Activated CD4-positive, alpha-beta T cell treated with anti-CD3 and anti-CD28 coated beads, Interleukin-2, Interleukin-6, amounts not matched to agents 100 ng/mL and 50 ng/mL, durations not matched to agents 16 hours and 8 hours (primary cell): Measurements from ENCODE around the gene MCF2L2.

Experiments used
- DNase-seq: peaks from one replicate; pipeline ENCODE4 v3.0.0-alpha.2; 2020

Gene MCF2L2

DNA sequence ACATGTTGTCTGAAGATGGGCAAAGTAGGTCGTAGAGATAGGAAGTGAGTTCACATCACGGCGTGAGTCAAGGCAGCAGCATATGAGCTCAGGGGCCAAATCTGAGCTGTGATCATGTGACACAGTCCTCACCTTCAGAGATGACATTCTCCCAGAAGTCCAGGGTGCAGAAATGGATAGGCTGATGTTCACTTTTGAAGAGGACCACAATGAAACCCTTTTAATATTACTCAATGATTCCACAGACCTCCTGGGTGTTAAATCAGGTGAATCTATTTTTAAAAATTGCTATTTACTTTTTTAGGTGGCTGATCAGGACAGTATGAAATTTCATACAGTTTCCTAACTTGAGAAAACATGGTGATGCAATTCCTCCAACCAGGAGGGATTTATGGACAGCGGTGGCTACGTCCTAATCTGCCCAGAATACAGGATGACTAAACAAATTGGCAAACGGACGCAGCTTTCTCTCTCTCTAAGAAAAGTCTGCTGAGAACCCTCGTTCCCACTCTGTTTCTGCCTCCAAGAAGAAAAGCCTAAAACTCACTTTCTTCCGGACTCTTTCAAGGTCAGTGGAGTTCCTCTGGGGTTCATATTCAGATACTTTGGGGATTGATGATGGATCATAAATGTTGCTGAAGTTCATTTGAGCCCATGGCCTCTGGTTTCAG is 141.0 kb downstream of the MCF2L2 start:
- DNase-seq: no peak

DNA sequence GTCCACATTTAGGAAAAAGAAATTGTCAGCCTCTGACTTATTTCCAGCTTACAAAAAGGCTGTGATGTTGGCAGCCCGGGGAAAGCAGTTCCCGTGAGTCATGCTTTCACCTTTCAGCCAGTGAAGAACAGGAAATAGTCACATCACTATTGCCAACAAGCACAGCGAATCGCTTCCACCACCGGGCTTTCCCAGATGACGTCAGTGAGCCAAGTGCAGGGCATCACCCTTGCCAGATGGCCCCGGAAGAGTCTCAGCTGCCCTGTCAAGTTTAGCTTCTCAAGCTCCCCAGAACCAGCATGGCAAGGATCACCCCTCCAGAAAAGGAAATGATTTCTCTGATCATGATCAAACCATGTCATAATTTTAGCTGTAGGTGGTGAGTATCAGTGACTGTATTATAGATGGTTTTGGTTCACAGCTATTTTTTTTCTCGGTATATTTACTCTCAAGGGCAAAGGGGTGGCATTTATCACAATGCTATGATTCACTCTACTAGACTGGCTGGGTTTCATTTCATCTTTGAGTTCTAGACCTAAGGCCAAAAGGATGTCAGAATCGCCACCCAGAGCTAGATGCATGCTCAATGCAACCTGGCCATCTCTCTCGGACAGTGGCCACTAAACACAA is 142.5 kb downstream of the MCF2L2 start:
- DNase-seq: peak; percentile 97

GRCh38 chr3:183285318-183285717 is 143.1 kb downstream of the MCF2L2 start:
- no peak for DNase-seq

GRCh38 chr3:183284570-183284969 is 143.8 kb downstream of the MCF2L2 start:
- no peak for DNase-seq

GRCh38 chr3:183283886-183284285 is 144.5 kb downstream of the MCF2L2 start:
- no peak for DNase-seq

GRCh38 chr3:183281126-183281797 is 147.2 kb downstream of the MCF2L2 start:
- DNase-seq: no peak

DNA sequence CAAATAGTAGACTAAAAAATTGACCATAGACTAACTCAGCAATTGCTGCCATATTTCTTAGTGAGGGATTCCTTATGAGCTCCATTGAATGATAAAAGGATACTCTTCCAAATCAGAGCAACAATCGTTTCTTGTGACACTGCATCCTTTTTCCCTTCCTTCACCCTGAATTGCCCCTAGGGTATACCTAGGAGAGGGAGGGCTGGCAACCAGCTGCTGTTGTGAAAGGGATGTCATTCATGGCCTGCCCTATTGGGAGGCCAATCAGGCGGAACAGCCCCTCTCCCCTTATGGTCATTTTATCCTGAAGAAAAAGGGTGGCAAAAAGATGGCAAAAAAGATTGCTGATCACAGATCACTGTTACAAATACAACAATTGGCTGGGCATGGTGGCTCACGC is 149.0 kb downstream of the MCF2L2 start:
- no peak for DNase-seq

DNA sequence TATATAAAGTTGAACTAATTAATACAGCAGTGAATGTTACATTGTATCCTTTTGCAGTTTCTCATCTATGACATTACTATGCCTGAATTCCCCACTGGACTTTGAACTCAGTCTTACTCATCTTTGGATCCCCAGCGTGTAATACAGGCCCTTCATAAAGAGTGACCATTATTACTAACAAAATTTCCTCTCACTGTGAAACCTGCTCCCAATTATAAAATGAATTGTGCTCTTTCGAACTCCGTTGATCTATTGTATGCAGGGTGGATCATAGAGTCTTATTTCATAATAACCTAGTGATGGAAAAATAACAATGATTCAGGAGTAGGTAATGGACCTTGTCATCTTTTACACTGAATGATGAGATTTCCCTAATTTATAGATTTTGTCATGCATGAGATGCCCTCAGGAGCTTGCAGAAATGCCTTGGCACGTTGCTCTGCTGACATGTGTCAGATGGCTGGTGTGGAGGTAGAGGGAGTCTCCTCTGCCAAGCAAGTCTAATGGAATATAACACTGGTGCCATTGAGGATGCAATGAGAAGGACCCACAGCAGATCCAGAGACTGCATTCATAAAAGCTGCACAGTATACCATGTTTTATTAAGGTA is 149.8 kb downstream of the MCF2L2 start:
- no peak for DNase-seq

GRCh38 chr3:183277260-183277659 is 151.2 kb downstream of the MCF2L2 start:
- DNase-seq: no peak

DNA sequence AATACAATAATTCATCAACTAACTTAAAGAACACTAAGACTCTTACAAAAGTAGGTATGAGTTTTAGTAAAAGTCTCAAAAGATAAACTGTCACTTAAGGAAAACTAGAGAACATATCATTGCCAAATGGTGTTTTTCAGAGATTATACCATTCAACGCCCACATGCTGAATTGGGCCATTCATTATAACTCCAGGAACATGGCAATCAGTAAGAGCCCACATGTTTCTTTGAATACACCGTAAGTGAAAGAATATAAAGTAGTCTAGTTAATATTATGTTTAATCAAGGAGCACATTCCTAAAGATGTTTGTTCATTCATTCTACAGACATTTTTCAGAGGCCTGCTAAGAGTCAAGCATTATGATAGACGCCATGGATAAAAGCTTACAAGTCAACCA is 152.5 kb downstream of the MCF2L2 start:
- DNase-seq: no peak

DNA sequence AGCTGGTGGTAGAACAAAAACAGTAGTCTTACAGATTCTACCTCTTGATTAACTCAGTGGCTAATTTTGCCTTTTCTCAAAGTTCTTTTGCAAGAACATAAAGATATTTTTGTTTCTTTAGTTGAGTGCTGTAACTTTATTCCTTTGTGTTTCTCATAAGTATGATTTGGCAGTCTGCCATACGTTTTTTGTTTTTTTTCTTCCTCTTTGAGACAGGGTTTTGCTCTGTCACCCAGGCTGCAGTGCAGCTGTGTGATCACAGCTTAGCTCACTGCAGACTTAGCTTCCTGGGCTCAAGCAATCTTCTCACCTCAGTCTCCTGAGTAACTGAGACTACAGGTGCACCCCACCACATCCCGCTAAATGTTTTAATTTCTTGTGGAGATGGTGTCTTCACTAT is 153.0 kb downstream of the MCF2L2 start:
- no peak for DNase-seq

GRCh38 chr3:183274609-183275008 is 153.8 kb downstream of the MCF2L2 start:
- no peak for DNase-seq

- DNase-seq: no peak
Observed at GRCh38 chr3:183272791-183273190, 155.6 kb downstream of the MCF2L2 start.

DNA sequence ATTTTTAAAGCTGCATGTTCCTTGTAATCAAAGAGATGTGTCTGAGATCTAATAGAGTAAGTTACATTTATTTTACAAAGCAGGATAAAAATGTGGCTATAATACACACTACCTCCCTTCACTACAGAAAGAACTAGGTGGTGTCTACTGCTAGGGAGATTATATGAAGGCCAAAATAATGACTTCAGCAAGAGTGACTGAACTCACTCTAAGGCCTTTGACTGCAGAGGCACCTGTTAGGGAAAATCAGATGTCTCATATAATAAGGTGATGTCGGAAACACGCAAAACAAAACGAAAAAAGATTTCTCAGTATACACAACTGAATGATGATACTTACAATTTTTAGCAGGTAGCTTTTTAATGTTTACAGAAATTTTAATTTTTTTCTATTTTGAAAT is 156.3 kb downstream of the MCF2L2 start:
- no peak for DNase-seq

DNA sequence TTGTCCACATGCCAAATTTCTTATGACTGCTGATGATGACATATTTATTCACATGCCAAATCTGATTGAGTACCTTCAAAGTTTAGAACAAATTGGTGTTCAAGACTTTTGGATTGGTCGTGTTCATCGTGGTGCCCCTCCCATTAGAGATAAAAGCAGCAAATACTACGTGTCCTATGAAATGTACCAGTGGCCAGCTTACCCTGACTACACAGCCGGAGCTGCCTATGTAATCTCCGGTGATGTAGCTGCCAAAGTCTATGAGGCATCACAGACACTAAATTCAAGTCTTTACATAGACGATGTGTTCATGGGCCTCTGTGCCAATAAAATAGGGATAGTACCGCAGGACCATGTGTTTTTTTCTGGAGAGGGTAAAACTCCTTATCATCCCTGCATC is 158.1 kb downstream of the MCF2L2 start:
- DNase-seq: no peak

- DNase-seq: no peak
Observed at GRCh38 chr3:183269345-183269744, 159.1 kb downstream of the MCF2L2 start.

DNA sequence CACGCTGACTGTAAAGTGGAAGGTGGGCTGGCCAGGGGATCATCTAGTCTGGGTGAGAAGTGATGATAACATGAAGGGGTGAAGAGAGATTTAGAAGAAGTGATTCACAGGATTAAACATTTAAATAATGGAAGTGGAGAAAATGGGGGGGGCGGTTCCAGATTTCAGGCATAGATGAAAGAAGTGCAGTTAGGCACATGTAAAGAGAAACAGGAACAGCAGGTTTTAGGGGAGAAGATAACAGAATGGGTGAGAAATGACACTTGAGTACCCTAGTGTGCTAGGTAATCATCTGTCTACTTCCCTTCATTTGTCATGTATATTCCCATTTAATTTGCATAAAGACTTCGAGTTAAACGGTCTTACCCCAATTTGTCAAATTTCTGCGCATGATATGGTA is 160.1 kb downstream of the MCF2L2 start:
- DNase-seq: no peak

- no peak for DNase-seq
Observed at GRCh38 chr3:183267140-183267539, 161.3 kb downstream of the MCF2L2 start.

DNA sequence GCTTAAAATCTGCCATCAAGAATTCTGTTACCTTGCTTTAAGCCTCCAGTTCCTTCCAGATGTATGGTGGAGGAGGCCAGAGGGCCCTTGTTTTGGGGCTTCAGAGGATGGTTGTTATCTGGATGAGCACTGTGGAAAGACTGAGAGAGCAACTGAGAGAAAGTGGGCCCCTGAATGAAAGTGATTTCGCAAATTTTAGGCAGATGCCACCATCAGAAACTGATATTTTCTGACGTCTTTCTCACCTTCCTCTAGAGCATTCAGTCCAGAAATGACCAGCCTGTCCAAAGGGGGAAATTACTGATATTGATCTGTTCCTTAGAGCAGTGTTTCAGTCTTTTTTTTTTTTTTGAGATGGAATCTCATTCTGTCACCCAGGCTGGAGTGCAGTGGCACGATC is 162.0 kb downstream of the MCF2L2 start:
- peak; percentile 61 for DNase-seq

DNA sequence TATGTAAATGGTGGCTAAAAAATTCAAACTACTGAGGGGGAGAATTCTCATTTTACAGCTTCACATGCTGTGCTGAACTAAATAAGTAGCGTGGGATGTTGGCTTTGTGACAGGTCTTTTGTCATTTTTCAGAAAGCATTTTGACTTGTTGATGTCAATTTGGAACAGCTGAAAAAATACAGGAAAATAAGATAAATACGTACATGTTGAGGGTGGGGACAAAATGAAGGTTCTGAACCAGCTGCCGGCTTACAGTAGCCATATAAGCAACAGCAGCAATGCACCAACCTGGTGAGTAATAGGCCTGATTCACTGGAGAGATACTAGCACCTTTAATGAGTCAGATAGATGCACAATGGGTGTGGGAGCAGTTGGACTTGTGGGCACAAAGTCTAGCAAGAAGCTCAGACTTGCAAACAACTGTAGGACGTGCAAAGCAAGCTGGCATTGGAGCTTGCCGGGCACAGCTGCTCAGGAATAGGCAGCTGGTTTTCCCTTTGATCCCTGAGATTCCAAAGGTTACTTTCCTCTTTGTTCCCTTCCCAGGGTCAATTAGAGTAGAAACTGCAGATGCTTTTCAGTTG is 162.5 kb downstream of the MCF2L2 start:
- peak; percentile 80 for DNase-seq

DNA sequence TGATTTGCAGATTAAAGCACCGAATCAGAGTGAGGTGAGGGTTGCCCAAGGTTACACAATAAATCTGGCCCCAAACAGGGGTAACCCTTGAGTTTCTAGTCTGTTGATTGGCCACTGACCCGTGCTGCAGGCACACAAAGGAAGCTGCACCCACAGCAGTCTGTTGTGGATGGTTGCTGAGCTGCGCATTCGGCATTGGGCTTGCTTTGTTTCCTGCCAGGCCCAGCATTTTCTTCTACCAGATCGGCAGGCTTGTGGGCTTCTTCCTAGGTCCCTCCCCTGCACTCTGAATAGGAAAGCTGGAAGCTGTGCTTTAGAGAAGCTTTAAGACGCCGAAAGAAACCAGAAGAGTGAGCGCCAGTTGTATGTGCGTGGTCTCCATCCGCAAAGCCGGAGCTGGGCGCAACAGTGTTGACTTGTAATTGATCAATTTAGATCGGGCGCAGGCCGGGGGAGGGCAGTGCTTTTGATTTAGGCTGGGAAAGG is 163.2 kb downstream of the MCF2L2 start:
- peak; percentile 12 for DNase-seq

GRCh38 chr3:183264268-183264667 is 164.2 kb downstream of the MCF2L2 start:
- DNase-seq: no peak

DNA sequence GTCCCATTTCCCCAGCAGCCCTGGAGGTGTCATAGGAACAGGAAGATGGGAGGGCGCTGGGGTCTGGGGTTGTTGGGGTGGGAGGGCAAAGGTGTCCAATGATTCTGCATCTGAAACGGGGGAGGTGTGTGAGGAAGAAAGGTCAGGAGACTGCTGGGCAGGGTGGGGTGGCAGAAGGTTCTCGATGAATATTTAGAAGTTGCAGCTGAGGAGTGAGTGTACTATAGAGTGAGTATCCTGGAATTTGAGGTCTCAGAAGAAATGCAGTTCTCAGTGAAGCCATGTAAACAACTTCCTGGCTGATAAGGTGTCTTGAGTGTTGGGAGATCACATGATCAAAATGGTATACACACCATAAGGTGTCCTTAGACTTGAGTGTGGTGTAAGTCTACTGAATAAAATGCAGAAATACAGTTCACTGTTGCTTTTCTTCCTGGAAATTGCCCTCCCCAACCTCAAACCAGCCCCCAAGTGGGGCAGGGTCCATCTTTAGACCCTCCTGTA is 165.5 kb downstream of the MCF2L2 start:
- DNase-seq: no peak
